Stimulated activated CD4-positive, alpha-beta T cell treated with anti-CD3 and anti-CD28 coated beads, TNF-alpha, amount 100 ng/mL, for 4 hours (primary cell): Measurements from ENCODE around the gene GPA33.
"Not testable (repeated sequence)": the region's sequence is repeated elsewhere in the genome, so short reads cannot be mapped to it uniquely, and the experiment has no call there.

ENCODE experiments used
- DNase-seq, 3 experiments: peaks; one replicate each; pipeline ENCODE4 v3.0.0-alpha.2; 2020; ENCODE audit warnings: low read depth in 3 of 3

Gene GPA33

DNA sequence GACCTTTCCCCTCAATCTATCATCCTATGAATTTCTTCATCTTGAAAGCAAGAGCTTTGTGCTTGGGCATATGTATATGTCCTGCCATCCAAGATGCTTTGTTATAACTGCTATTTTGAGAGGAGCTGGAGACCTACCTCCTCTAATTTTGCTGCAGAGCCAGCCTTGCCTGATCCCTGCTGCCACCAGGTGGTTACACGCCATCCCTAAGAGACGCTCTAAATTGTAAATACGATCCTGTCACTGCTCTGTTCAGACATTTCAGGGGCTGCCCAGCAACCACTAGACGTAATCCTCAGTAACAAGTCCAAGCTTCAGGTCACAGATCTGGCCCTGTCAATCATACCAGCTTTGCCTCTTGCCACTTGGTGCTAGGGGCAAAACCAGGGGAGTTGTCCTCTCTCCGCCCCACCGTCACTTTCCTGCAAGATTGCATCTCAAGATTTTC, 32.9 kb downstream of the GPA33 start:
- DNase-seq, result no peak

DNA sequence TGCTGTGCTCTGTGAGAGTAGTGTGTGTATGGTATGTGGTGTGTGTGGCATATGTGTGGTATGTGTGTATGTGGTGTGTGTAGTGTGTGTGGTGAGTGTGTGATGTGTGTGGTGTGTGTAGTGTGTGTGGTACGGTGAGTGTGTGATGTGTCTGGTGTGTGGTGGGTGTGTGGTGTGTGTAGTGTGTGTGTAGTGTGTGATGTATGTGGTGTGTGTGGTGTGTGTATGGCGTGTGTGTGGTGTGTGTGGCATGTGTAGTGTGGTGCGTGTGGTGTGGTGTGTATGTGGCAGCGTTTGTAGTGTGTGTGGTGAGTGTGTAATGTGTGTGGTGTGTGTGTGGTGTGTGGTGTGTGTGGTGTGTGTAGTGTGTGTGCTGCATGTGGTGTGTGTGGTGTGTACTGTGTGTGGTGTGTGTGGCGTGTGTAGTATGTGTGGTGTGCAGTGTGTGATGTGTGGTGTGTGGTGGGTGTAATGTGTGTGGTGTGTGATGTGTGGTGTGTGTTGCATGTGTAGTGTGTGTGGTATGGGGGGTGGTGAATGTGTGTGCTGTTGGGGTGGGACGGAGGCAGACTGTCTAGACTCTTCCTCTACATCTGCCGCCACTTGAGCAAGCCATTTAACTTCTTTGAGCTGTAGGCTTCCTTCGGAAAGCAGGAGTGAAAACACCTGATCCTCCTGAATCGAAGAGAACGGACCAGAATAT, 33.5 kb downstream of the GPA33 start:
- no peak for DNase-seq

- DNase-seq, result no peak
Measured at GRCh38 chr1:167054946-167055630, 35.1 kb downstream of the GPA33 start.

DNA sequence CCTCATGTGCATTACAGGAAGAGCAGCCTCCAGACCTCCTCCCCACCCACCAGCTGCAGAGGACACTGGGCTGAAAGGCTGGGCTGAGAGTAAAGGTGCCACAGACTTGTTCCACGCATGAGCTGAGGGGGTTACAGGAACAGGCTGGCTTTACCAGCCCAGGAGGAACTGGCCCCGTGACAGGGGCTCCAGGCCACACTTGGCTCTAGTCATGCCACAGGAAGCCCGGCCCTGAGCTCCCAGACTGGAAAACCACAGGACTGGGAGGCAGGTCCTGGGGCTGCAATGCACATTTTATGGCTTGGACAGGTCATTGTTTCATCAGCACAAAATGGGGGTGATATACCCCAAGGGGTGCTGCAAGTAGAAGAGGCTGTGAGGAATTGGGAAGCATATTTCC, 35.6 kb downstream of the GPA33 start:
- no peak for DNase-seq

GRCh38 chr1:167052389-167052788, 37.8 kb downstream of the GPA33 start:
- no peak for DNase-seq

- no peak for DNase-seq
Measured at GRCh38 chr1:167051907-167052306, 38.3 kb downstream of the GPA33 start.

- peak in 2 of 3 experiments; percentile 27 to 50 for DNase-seq
Measured at GRCh38 chr1:167043752-167044488, 46.3 kb downstream of the GPA33 start.

DNA sequence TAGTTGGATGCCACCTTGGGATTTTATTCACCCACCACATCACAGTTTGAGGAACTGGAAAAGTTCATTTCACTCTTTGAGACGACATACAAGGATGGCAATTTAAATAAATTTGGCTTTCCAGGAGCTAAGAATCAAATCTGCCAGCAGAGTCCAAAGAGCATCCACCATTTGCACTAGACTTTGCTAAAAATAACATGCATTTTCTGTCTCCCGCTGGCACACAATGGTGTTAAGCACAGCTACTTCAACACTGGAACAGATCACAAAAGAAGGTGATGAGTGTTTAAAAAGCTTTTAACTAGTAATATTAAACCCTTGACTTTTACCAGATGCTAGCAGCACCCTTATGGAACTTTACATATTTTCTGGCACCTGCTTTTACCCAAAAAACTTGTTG, 56.5 kb downstream of the GPA33 start:
- DNase-seq, result no peak

DNA sequence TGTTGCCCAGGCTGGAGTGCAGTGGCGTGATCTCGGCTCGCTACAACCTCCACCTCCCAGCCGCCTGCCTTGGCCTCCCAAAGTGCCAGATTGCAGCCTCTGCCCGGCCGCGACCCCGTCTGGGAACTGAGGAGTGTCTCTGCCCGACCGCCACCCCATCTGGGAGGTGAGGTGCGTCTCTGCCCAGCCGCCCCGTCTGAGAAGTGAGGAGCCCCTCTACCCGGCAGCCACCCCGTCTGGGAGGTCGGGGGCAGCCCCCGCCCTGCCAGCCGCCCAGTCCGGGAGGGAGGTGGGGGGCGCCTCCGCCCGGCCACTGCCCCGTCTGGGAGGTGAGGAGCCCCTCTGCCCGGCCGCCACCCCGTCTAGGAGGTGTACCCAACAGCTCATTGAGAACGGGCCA, 60.6 kb downstream of the GPA33 start:
- DNase-seq, result not testable (repeated sequence)

GRCh38 chr1:167022384-167022783, 67.8 kb downstream of the GPA33 start:
- DNase-seq, result no peak

DNA sequence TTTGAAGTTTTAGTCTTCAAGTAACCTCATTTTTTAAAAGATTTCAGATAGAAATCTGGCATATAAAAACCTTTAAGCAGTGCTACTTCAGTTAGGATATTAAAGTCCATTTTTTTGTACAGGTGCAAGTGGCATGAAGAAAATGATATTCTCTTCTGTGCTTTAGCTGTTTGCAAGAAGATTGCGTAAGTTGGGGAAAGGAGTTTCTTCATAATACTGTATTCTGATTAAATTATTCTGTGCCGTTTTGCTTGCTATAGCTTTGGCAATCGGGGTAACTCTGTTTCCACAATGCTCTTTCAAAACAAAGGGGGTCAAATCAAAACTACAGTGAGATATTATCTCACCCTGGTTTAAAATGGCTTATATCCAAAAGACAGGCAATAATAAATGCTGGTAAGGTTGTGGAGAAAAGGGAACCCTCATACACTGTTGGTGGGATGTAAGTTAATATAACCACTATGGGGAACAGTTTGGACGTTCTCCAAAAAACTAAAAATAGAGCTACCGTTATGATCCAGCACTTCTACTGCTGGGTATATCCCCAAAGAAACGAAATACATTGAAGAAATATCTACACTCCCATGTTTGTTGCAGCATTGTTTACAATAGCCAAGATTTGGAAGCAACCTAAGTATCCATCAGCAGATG, 74.0 kb downstream of the GPA33 start:
- no peak for DNase-seq

DNA sequence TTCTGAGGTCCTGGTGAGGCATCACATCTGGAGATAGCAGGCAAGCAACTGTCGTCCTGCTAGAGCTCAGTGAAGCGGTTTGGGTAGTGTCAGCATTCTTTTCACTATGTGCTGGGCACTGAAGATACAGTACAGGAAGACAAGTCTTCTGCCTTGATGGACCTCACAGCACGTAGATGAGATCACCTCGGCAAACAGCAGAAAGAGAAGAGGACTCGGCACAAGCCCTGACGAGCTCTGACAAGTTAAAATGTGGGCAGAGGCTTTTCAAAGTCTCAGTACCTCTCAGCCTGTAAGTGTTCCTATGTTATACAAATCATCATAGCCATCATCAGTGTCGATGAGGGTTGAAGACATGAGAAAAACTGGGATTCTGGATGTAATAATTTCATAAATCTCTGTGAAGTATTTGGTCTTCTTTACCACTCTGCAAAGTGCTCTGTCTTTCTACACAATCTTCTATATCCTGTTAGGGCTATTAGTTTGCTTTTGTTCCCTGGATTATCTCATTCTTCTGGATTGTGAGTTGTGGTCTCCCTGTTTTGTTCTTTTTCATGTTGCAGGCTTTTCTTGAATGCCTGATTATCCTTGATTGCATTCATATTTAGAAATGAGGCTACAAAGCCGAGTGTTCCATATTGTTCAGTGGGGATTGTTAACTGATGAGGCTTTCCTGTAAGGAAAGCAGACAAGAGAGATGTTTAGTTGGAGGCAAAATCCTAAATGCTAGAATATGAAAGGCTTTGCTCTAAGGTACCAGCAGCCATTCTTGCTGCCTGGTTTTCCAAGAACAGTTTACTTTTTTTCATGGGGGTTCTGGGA, 76.9 kb downstream of the GPA33 start:
- no peak for DNase-seq

DNA sequence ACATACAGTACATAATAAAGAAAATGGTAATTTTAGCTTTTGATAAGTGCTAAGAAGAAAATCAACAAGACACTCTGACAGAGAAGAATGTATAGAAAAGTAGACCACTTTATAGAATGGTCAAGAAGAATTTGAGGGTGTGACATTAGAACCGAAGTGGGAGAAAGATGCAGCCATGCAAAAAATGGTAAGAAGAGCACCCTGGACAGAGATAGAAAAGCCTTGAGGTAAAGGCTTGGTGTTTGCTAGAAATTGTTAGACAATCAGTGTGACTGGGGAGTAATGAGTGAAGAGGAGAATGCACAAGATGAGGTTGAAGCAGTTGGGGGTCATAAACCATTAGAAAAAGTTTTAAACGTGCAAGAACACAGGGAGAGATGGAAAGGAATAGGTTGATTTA, 77.6 kb downstream of the GPA33 start:
- no peak for DNase-seq

GRCh38 chr1:167011560-167012191, 78.5 kb downstream of the GPA33 start:
- DNase-seq, result no peak

DNA sequence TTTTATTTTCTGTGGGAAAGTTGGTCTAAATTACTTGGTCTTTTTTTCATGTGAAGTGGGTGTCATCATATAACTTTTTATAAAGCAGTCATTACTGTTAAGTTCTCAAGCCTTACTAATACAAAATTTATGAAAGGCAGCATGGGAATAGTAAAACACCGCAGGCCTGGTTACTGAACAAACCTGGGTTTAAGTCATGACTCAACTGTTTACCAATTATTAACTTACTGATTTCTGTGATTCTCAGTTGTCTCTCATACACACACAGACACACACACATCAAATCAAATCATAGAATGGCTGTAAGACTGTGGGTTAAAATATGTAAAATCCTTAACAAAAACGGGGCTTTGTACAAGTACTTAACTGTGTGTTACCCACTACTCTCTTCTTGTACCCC, 86.5 kb downstream of the GPA33 start:
- DNase-seq, result no peak
